GM12878 (cell line): ENCODE results near the gene NCAM1. TPM values are rescaled to one million over a fixed set of nuclear protein-coding genes. Genes with fewer than 3 reads are reported as not detected.

ENCODE experiments used
- ATAC-seq: fragments of 200-7000 bp; cut with Tn5 transposase; 3 replicates; pipeline ENCODE4 v1.9.1; 2020; ENCODE audit warnings: mild to moderate bottlenecking, moderate library complexity
- BruUV-seq: library from RNA; stranded (reverse); fragments of 400-500 nt; replicated peaks from 2 replicates; lab custom pipeline; 2021; lab: Mats Ljungman, UMichigan
- CTCF ChIA-PET: fragments of 300-600 bp; sonication (Branson Sonifier 250); formaldehyde crosslinking; extraction: SDS; loops from one replicate; lab custom pipeline; 2021; ENCODE audit warnings: inconsistent platforms; lab: Yijun Ruan, JAX
- POLR2A ChIA-PET: fragments of 350-600 bp; formaldehyde crosslinking; extraction: SDS; loops from one replicate; lab custom pipeline; 2021; ENCODE audit warnings: inconsistent platforms; lab: Charles Lee
- RAD21 ChIA-PET: fragments of 300-600 bp; sonication (Branson Sonifier 250); formaldehyde crosslinking; loops from one replicate; lab custom pipeline; 2023; ENCODE audit warnings: antibody characterized with exemption; ENCODE audit not compliant: unreplicated experiment; lab: Charles Lee
- SMC1A ChIA-PET: fragments of 300-600 bp; sonication (Branson Sonifier 250); formaldehyde crosslinking; loops from one replicate; lab custom pipeline; 2023; ENCODE audit not compliant: unreplicated experiment, uncharacterized antibody; lab: Charles Lee
- DNase-seq: peaks from one replicate; pipeline ENCODE4 v3.0.0-alpha.2; 2011; ENCODE audit warnings: low read depth, low spot score
- FAIRE-seq: peaks from 3 replicates; lab custom pipeline; 2011; peaks lifted over from hg19 to GRCh38; lab: Jason Lieb, UNC
- H2AFZ ChIP-seq: 2 replicates; pipeline ENCODE4 v1.6.0; 2011; ENCODE audit warnings: low read depth, low read length, control low read depth; ENCODE audit not compliant: control insufficient read depth
- H3K27ac ChIP-seq: 2 replicates; pipeline ENCODE4 v1.5.1; 2011; ENCODE audit warnings: control low read depth; ENCODE audit not compliant: control insufficient read depth, insufficient read depth
- H3K27me3 ChIP-seq, 2 experiments: replicated peaks in 1 of 2; 2 replicates each; pipeline versions ENCODE4 v1.6.0 to v1.6.1; 2011; ENCODE audit warnings: low read length in 1 of 2; ENCODE audit not compliant: control insufficient read depth in 2 of 2, insufficient read depth in 2 of 2
- H3K36me3 ChIP-seq, 2 experiments: 2 replicates each; pipeline ENCODE4 v1.5.1; 2011; ENCODE audit warnings: low read length in 1 of 2; ENCODE audit not compliant: control insufficient read depth in 2 of 2, insufficient read depth in 2 of 2
- H3K4me1 ChIP-seq: 2 replicates; pipeline ENCODE4 v1.6.1; 2011; ENCODE audit warnings: mild to moderate bottlenecking, low read length, moderate library complexity, mixed read lengths; ENCODE audit not compliant: control insufficient read depth, insufficient read depth
- H3K4me2 ChIP-seq: 2 replicates; pipeline ENCODE4 v1.6.0; 2011; ENCODE audit warnings: control low read depth; ENCODE audit not compliant: control insufficient read depth, insufficient read depth
- H3K4me3 ChIP-seq: fragments of 200-600 bp; sonication (generic); 2 replicates; pipeline ENCODE4 v1.5.1; 2016
- H3K79me2 ChIP-seq: 2 replicates; pipeline ENCODE4 v1.6.0; 2011; ENCODE audit warnings: low read length; ENCODE audit not compliant: control insufficient read depth, insufficient read depth
- H3K9ac ChIP-seq: 2 replicates; pipeline ENCODE4 v1.8.0; 2011; ENCODE audit warnings: low read length, control low read depth, mixed read lengths; ENCODE audit not compliant: control insufficient read depth, insufficient read depth
- H3K9me3 ChIP-seq: replicated peaks from 3 replicates; pipeline ENCODE4 v1.5.1; 2011; ENCODE audit warnings: mild to moderate bottlenecking, low read length; ENCODE audit not compliant: control insufficient read depth, insufficient read depth
- H4K20me1 ChIP-seq: 2 replicates; pipeline ENCODE4 v1.6.0; 2011; ENCODE audit not compliant: control insufficient read depth, insufficient read depth
- PBX3 ChIP-seq: IDR thresholded peaks from 2 replicates; pipeline ENCODE4 v1.6.1; 2011; ENCODE audit warnings: mild to moderate bottlenecking, low read depth, low read length, moderate library complexity; ENCODE audit not compliant: insufficient replicate concordance
- RUNX3 ChIP-seq: IDR thresholded peaks from 2 replicates; pipeline ENCODE4 v1.6.1; 2012; ENCODE audit warnings: low read length, inconsistent platforms
- ZBTB4 ChIP-seq: fragments of 450-650 bp; formaldehyde crosslinking; IDR thresholded peaks from 2 replicates; pipeline ENCODE4 v1.4.0; 2022; ENCODE audit warnings: mild to moderate bottlenecking, moderate library complexity
- WGBS: methylation state at CpG from one replicate; pipeline ENCODE4 v1.1.6; 2016; ENCODE audit warnings: low lambda C conversion rate; ENCODE audit not compliant: insufficient replicate concordance, insufficient coverage; ENCODE audit errors: missing lambda C conversion rate; 5-methylcytosine and 5-hydroxymethylcytosine counted together
- in situ Hi-C: fragments of 300-500 bp; cut with MboI; formaldehyde crosslinking; loops from 9 replicates; pipeline ENCODE4 v1.14.3; 2018; ENCODE audit warnings: mixed read lengths
- intact Hi-C: fragments of 100-400 bp; cut with micrococcal nuclease; formaldehyde crosslinking; loops from one replicate; pipeline ENCODE4 v1.14.2; 2022; ENCODE audit not compliant: unreplicated experiment
- polyA plus RNA-seq, 11 experiments: library from polyadenylated mRNA; depleted of rRNA in 4 of 11; unstranded in 6 of 11; stranded (reverse) in 5 of 11; fragments of >200 nt; fragmentation: Nextera tagmentation in 4 of 11; fragmentation: Illumina TruSeq in 1 of 11; extraction: Ambion mirVana in 4 of 11; extraction: Trizol in 1 of 11; gene quantifications; 1 replicate in 1 of 11; 2 replicates in 10 of 11; pipeline versions ENCODE4 v1.2.1 to v1.2.3, GENCODE V29; 2011 to 2016; ENCODE audit warnings: inconsistent platforms in 2 of 11, missing spikeins in 2 of 11, low read depth in 1 of 11
- total RNA-seq, 4 experiments: library from RNA; depleted of rRNA in 3 of 4; stranded (reverse); fragments of >200 nt in 3 of 4; fragmentation: Illumina TruSeq in 1 of 4; extraction: Trizol in 1 of 4; gene quantifications; 2 replicates each; pipeline versions ENCODE4 v1.2.1 to v1.2.3, GENCODE V29; 2013 to 2021
- TF ChIP-seq, protein P1 (sequence below): IDR thresholded peaks from 2 replicates; pipeline ENCODE4 v1.6.1; 2012; ENCODE audit warnings: low read depth, low read length, improper control_type of control experiment
- TF ChIP-seq, protein P2 (sequence below): fragments of 450-650 bp; IDR thresholded peaks from 2 replicates; pipeline ENCODE4 v1.6.1; 2017; ENCODE audit warnings: mild to moderate bottlenecking, moderate library complexity

The NCAM1 gene
- total and polyA plus RNA-seq, 10 of the 15 experiments (the other 5 are each of a cell fraction or from before 2014, with no cell fraction given) = 0.10 to 0.23 (median 0.11) TPM; not detected in 7

GRCh38 chr11:113286509-113287497, 325.6 kb downstream of the NCAM1 start:
- Histone ChIP-seq H3K36me3 (no peaks in the 10 kb centered on the region), H3K9ac (no peak overlapping the region), H4K20me1 (no peaks in the 10 kb centered on the region), H3K27me3 (no peaks in the 10 kb centered on the region), H2AFZ (no peak overlapping the region), H3K4me1 (no peaks in the 10 kb centered on the region), H3K4me2 (no peak overlapping the region), H3K27ac (no peak overlapping the region), H3K79me2 (no peaks in the 10 kb centered on the region), H3K9me3 (no peaks in the 10 kb centered on the region), H3K4me3 (no peak overlapping the region)
- ChIA-PET SMC1A (no interaction called here), POLR2A (no interaction called here), CTCF (interaction anchor here (0.6 kb wide), 1 partner anchor 492 kb away, joined by 3 read pairs; no protein-coding TSS in a partner anchor), RAD21 (no interaction called here)
- no peak for ATAC-seq
- TF ChIP-seq ZBTB4 (no peak), PBX3 (no peak), RUNX3 (peak; percentile 14; the same call in 1 of the 2 replicates)
- TF ChIP-seq, protein P1, sequence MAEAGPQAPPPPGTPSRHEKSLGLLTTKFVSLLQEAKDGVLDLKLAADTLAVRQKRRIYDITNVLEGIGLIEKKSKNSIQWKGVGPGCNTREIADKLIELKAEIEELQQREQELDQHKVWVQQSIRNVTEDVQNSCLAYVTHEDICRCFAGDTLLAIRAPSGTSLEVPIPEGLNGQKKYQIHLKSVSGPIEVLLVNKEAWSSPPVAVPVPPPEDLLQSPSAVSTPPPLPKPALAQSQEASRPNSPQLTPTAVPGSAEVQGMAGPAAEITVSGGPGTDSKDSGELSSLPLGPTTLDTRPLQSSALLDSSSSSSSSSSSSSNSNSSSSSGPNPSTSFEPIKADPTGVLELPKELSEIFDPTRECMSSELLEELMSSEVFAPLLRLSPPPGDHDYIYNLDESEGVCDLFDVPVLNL = no peak
- TF ChIP-seq, protein P2, sequence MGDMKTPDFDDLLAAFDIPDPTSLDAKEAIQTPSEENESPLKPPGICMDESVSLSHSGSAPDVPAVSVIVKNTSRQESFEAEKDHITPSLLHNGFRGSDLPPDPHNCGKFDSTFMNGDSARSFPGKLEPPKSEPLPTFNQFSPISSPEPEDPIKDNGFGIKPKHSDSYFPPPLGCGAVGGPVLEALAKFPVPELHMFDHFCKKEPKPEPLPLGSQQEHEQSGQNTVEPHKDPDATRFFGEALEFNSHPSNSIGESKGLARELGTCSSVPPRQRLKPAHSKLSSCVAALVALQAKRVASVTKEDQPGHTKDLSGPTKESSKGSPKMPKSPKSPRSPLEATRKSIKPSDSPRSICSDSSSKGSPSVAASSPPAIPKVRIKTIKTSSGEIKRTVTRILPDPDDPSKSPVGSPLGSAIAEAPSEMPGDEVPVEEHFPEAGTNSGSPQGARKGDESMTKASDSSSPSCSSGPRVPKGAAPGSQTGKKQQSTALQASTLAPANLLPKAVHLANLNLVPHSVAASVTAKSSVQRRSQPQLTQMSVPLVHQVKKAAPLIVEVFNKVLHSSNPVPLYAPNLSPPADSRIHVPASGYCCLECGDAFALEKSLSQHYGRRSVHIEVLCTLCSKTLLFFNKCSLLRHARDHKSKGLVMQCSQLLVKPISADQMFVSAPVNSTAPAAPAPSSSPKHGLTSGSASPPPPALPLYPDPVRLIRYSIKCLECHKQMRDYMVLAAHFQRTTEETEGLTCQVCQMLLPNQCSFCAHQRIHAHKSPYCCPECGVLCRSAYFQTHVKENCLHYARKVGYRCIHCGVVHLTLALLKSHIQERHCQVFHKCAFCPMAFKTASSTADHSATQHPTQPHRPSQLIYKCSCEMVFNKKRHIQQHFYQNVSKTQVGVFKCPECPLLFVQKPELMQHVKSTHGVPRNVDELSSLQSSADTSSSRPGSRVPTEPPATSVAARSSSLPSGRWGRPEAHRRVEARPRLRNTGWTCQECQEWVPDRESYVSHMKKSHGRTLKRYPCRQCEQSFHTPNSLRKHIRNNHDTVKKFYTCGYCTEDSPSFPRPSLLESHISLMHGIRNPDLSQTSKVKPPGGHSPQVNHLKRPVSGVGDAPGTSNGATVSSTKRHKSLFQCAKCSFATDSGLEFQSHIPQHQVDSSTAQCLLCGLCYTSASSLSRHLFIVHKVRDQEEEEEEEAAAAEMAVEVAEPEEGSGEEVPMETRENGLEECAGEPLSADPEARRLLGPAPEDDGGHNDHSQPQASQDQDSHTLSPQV = no peak
- FAIRE-seq = no peak
- no TSS peak for BruUV-seq
- in situ Hi-C loops = loop anchor here (10.0 kb wide), 1 partner anchor 1062 kb away; the partner anchor contains the start of gene PTS
- DNase-seq = no peak
- intact Hi-C loops = loop anchor here (5.0 kb wide), 1 partner anchor 175 kb away; no protein-coding TSS in a partner anchor
- WGBS = 36% methylated on average over 11 of the region's 11 CpGs
